SK-N-SH (cell line): ENCODE data around the gene MYO1C. TPM values are rescaled to one million over a fixed set of nuclear protein-coding genes. Genes with fewer than 3 reads are reported as not detected.

Experiments
- CTCF ChIA-PET: fragments of 300-600, 350-600 bp; formaldehyde crosslinking; extraction: SDS; loops from one replicate; lab custom pipeline; 2021; lab: Yijun Ruan, JAX
- POLR2A ChIA-PET: fragments of 350-600 bp; sonication (Branson Sonifier 250); formaldehyde crosslinking; extraction: SDS; loops from one replicate; lab custom pipeline; 2020; ENCODE audit warnings: antibody characterized with exemption, inconsistent platforms; lab: Yijun Ruan, JAX
- DNase-seq: peaks from one replicate; pipeline ENCODE4 v3.0.0; 2012
- H2AFZ ChIP-seq: fragments of 200-600 bp; sonication (generic); 2 replicates; pipeline ENCODE4 v1.8.1; 2016; ENCODE audit warnings: antibody characterized with exemption, mild to moderate bottlenecking, low read depth
- H3F3A ChIP-seq: fragments of 200-600 bp; sonication (generic); replicated peaks from 2 replicates; pipeline ENCODE3; 2016; ENCODE audit warnings: antibody characterized with exemption, mild to moderate bottlenecking; ENCODE audit not compliant: insufficient read depth
- H3K27ac ChIP-seq, 2 experiments: fragments of 200-500 bp in 1 of 2; fragments of 200-600 bp in 1 of 2; sonication (Bioruptor generic) in 1 of 2; sonication (generic), shearing (Covaris generic) in 1 of 2; 2 replicates each; pipeline versions ENCODE4 v1.5.1 to v1.6.1; 2014 to 2016; ENCODE audit warnings: low read depth in 2 of 2, inconsistent platforms in 1 of 2, low read length in 1 of 2, mild to moderate bottlenecking in 1 of 2, mixed read lengths in 1 of 2
- H3K27me3 ChIP-seq: fragments of 200-600 bp; sonication (generic), shearing (Covaris generic); 2 replicates; pipeline ENCODE4 v1.6.1; 2016; ENCODE audit warnings: mixed run types; ENCODE audit not compliant: insufficient read depth
- H3K36me3 ChIP-seq, 2 experiments: fragments of 200-500 bp in 1 of 2; fragments of 200-600 bp in 1 of 2; sonication (Bioruptor generic) in 1 of 2; sonication (generic) in 1 of 2; replicated peaks in 1 of 2; 2 replicates each; pipeline versions ENCODE3 to v1.5.1; 2014 to 2016; ENCODE audit warnings: low read length in 1 of 2, mild to moderate bottlenecking in 1 of 2; ENCODE audit not compliant: insufficient read depth in 2 of 2, control insufficient read depth in 1 of 2
- H3K4me1 ChIP-seq, 2 experiments: fragments of 200-500 bp in 1 of 2; fragments of 200-600 bp in 1 of 2; sonication (Bioruptor generic) in 1 of 2; sonication (generic), shearing (Covaris generic) in 1 of 2; 2 replicates each; pipeline versions ENCODE4 v1.5.1 to v1.6.1; 2014 to 2016; ENCODE audit warnings: low read depth in 1 of 2, low read length in 1 of 2, mixed run types in 1 of 2; ENCODE audit not compliant: insufficient read depth in 2 of 2, control insufficient read depth in 1 of 2
- H3K4me2 ChIP-seq: fragments of 200-600 bp; sonication (generic), shearing (Covaris generic); 2 replicates; pipeline ENCODE4 v1.6.1; 2017; ENCODE audit warnings: mixed run types
- H3K4me3 ChIP-seq, 2 experiments: fragments of 200-500 bp in 1 of 2; fragments of 200-600 bp in 1 of 2; sonication (Bioruptor generic) in 1 of 2; sonication (generic), shearing (Covaris generic) in 1 of 2; 2 replicates each; pipeline versions ENCODE4 v1.5.1 to v1.8.1; 2014 to 2016; ENCODE audit warnings: low read depth in 2 of 2, inconsistent platforms in 1 of 2, low read length in 1 of 2, mild to moderate bottlenecking in 1 of 2, mixed read lengths in 1 of 2, moderate library complexity in 1 of 2
- H3K79me2 ChIP-seq: fragments of 200-600 bp; sonication (generic); 2 replicates; pipeline ENCODE4 v1.8.1; 2017; ENCODE audit warnings: mild to moderate bottlenecking; ENCODE audit not compliant: insufficient read depth
- H3K9ac ChIP-seq: fragments of 200-600 bp; sonication (generic); 2 replicates; pipeline ENCODE4 v1.6.1; 2017; ENCODE audit warnings: mixed run types
- H3K9me2 ChIP-seq: fragments of 200-600 bp; sonication (generic); 2 replicates; pipeline ENCODE4 v1.6.1; 2017; ENCODE audit warnings: mixed run types
- H3K9me3 ChIP-seq: fragments of 200-600 bp; sonication (generic); 2 replicates; pipeline ENCODE4 v1.6.1; 2017; ENCODE audit warnings: mixed run types, mild to moderate bottlenecking, moderate library complexity
- H4K20me1 ChIP-seq: fragments of 200-600 bp; sonication (generic); 2 replicates; pipeline ENCODE4 v1.6.1; 2017; ENCODE audit warnings: mild to moderate bottlenecking, mixed run types; ENCODE audit not compliant: insufficient read depth
- FOXJ3 ChIP-seq: sonication (generic); formaldehyde crosslinking; IDR thresholded peaks from 2 replicates; pipeline ENCODE4 v1.5.1; 2020; ENCODE audit warnings: mild to moderate bottlenecking, missing genetic modification reagents
- FOXM1 ChIP-seq: IDR thresholded peaks from 2 replicates; pipeline ENCODE4 v1.4.0; 2012; ENCODE audit warnings: low read depth, mild to moderate bottlenecking
- GABPA ChIP-seq: IDR thresholded peaks from 2 replicates; pipeline ENCODE4 v1.4.0; 2012; ENCODE audit warnings: low read depth, mild to moderate bottlenecking
- IRF3 ChIP-seq: fragments of 150-350 bp; IDR thresholded peaks from 2 replicates; pipeline ENCODE4 v1.6.1; 2016; ENCODE audit warnings: mild to moderate bottlenecking, low read depth, low read length
- MAX ChIP-seq: IDR thresholded peaks from 2 replicates; pipeline ENCODE4 v1.4.0; 2012; ENCODE audit warnings: low read depth
- MXI1 ChIP-seq: IDR thresholded peaks from 2 replicates; pipeline ENCODE4 v1.6.1; 2012; ENCODE audit warnings: mild to moderate bottlenecking, low read depth, low read length, improper control_type of control experiment
- NFIC ChIP-seq: IDR thresholded peaks from 2 replicates; pipeline ENCODE4 v1.4.0; 2012; ENCODE audit warnings: borderline replicate concordance
- POLR2AphosphoS5 ChIP-seq: IDR thresholded peaks from 2 replicates; pipeline ENCODE4 v1.6.1; 2012; ENCODE audit warnings: low read depth, low read length
- REST ChIP-seq: IDR thresholded peaks from 2 replicates; pipeline ENCODE4 v1.6.1; 2012; ENCODE audit warnings: mild to moderate bottlenecking, low read depth, low read length, moderate library complexity
- RFX5 ChIP-seq: IDR thresholded peaks from 2 replicates; pipeline ENCODE4 v1.6.1; 2012; ENCODE audit warnings: mild to moderate bottlenecking, improper control_type of control experiment, low read length
- SIN3A ChIP-seq: IDR thresholded peaks from 2 replicates; pipeline ENCODE4 v1.6.1; 2012; ENCODE audit warnings: low read depth, mild to moderate bottlenecking, low read length, moderate library complexity, borderline replicate concordance
- TAF1 ChIP-seq: IDR thresholded peaks from 2 replicates; pipeline ENCODE4 v1.6.1; 2012; ENCODE audit warnings: low read depth, mild to moderate bottlenecking, low read length, moderate library complexity, borderline replicate concordance
- TEAD4 ChIP-seq: IDR thresholded peaks from 2 replicates; pipeline ENCODE4 v1.4.0; 2012; ENCODE audit warnings: mild to moderate bottlenecking, borderline replicate concordance; ENCODE audit not compliant: insufficient read depth
- USF1 ChIP-seq: IDR thresholded peaks from 2 replicates; pipeline ENCODE4 v1.4.0; 2012; ENCODE audit warnings: low read depth, borderline replicate concordance
- USF2 ChIP-seq: fragments of 150-350 bp; IDR thresholded peaks from 2 replicates; pipeline ENCODE4 v1.6.1; 2017; ENCODE audit warnings: antibody characterized with exemption, low read length, low read depth, borderline replicate concordance
- WGBS: methylation state at CpG from one replicate; pipeline ENCODE4 v1.1.6; 2017; ENCODE audit warnings: low lambda C conversion rate; 5-methylcytosine and 5-hydroxymethylcytosine counted together
- polyA plus RNA-seq, 3 experiments: library from polyadenylated mRNA; depleted of rRNA; stranded (reverse); fragments of >200 nt; gene quantifications; 2 replicates each; pipeline ENCODE4 v1.2.3, GENCODE V29; 2012

MYO1C gene
- polyA plus RNA-seq, 1 of the 3 experiments (the other 2 are of a cell fraction) = 102 TPM

- CTCF ChIA-PET = interaction anchor here (0.8 to 1.9 kb wide), 3 partner anchors 20 to 227 kb away, joined by 3 to 5 read pairs (median 3); no protein-coding TSS in a partner anchor
- H3F3A ChIP-seq = peaks cover 13% of the 10 kb centered on the region
- 77% methylated on average over 11 of the region's 14 CpGs for WGBS
- TF ChIP-seq MAX (0 out of 2 replicates have a peak, but pooled peaks have one; percentile 16), GABPA (no peak), USF2 (no peak), TEAD4 (0 out of 2 replicates have a peak, but pooled peaks have one; percentile 8), REST (no peak), IRF3 (no peak), FOXM1 (no peak), FOXJ3 (CRISPR knock-in tag) (no peak), TAF1 (no peak), POLR2AphosphoS5 (no peak), USF1 (no peak), RFX5 (no peak), NFIC (peak; percentile 67; the same call in 1 of the 2 replicates), MXI1 (no peak), SIN3A (no peak)
- TF ChIP-seq, all 33 proteins: peak for 3
- no peak overlapping the region for H3K9ac ChIP-seq
- no peak overlapping the region for H3K4me3 ChIP-seq
- DNase-seq = no peak
- H3K4me1 ChIP-seq = peaks cover 8 to 19% of the 10 kb centered on the region in 2 experiments; a peak in 3 of 4 replicates
- H3K27me3 ChIP-seq = no peaks in the 10 kb centered on the region
- H3K27ac ChIP-seq = peak overlapping the region in 1 of 2 experiments; percentile 48; a peak in 1 of 4 replicates
- no peaks in the 10 kb centered on the region for H3K9me3 ChIP-seq
- no peaks in the 10 kb centered on the region for H3K9me2 ChIP-seq
- POLR2A ChIA-PET = interaction anchor here (3.2 kb wide), 1 partner anchor 21 kb away, joined by 14 read pairs; the partner anchor contains the start of gene INPP5K
- H3K4me2 ChIP-seq = no peak overlapping the region
- H4K20me1 ChIP-seq = no peaks in the 10 kb centered on the region
- no peak overlapping the region for H2AFZ ChIP-seq
- H3K79me2 ChIP-seq = peaks cover 7% of the 10 kb centered on the region
- peaks cover 0 to 12% of the 10 kb centered on the region in 2 experiments for H3K36me3 ChIP-seq
Observed at GRCh38 chr17:1495265-1495989, 2.9 kb upstream of the MYO1C start.
